Stimulated activated CD4-positive, alpha-beta T cell treated with anti-CD3 and anti-CD28 coated beads, Interleukin-4, amount 100 ng/mL, for 1 hour (primary cell): ENCODE results near the gene HOTAIR.

Experiments
- DNase-seq: peaks from one replicate; pipeline ENCODE4 v3.0.0-alpha.2; 2020

The HOTAIR gene

DNA sequence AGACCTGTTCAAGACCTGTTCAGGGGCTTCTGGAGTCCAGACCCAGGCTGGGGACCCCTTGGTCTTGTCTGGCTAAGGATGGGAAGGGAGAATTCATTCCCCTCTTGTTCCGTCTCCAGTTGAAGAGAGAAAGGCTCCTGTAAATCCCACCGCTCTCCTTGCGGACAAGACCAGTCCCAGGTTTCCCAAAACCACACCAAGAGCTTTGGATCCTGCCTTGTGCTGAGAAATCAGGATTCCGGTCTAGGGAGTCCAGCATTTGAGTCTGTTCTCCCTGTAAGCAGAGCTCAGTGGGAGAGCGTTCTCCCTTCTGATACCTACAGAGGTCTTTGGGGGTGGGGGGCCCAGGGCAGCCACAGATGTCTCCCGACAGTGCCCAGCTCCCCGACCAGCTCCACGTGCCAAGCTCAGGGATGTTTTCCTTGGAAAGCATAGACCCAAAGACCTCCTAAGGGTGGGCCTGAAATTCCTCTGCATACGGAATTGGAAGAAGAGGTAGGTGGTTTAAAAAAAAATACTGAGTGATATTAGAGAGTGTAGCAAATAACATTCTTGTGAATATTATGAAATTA, 34.2 kb downstream of the HOTAIR start:
- DNase-seq, result no peak

DNA sequence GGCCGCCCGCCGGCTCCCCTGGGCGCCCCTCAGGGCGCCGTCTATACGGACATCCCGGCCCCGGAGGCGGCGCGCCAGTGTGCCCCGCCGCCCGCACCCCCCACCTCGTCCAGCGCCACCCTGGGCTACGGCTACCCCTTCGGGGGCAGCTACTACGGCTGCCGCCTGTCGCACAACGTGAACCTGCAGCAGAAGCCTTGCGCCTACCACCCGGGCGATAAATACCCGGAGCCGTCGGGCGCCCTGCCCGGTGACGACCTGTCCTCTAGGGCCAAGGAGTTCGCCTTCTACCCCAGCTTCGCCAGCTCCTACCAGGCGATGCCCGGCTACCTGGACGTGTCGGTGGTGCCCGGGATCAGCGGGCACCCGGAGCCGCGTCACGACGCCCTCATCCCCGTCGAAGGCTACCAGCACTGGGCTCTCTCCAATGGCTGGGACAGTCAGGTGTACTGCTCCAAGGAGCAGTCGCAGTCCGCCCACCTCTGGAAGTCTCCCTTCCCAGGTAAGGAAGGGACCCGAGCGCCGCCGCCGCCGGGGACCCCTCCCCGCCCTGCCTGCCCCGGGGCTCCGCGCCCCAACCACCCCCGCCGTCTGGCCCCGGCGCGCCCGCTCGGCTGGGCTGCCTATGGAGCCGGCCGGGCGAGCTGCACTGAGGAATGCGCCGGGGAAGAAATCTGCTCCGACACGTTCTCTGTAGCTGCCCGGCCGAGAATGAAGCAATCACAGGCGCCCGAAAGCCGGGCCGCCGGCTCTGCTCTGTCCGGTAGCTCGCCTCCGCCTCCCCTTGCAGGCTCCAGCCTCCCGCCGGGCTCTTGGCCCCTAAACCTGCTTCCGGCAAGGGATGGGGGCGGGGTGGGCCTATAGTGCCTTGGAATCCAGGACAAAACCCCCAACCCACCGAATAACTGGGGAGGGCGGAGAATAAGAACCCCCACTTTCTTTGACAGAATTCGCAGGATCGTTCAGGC, 35.3 kb downstream of the HOTAIR start:
- DNase-seq, result no peak

DNA sequence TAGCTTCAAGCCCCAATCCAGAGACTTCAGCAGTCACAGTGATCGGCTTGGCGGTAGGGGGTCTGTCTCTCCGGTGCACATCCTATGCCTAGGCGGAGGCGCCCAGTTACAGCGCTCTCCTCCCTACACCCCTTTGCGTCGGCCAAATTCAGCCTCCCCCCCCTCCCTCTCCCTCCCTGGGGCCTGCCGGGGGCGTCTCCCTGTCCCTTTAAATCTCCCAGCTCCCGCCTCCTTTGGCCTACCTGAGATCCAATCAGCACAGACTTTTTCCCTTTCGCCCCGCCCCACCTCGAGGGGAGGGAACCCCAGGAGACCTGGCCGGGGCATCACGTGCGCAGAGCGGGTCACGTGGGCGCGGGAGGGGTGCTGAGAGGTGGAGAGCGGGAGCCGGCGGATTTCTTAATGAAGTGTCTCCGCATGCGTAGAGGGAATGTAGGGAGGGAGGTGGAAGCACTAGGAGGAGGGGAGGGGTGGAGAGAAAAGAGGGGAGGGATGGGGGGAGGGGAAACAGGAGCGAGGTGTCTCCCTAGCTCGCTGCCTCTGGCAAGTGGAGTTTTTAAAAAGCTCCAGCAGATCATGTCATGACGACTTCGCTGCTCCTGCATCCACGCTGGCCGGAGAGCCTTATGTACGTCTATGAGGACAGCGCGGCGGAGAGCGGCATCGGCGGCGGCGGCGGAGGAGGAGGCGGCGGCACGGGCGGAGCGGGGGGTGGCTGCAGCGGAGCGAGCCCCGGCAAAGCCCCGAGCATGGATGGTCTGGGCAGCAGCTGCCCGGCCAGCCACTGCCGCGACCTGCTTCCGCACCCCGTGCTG, 36.2 kb downstream of the HOTAIR start, which contains the start of gene HOXC13:
Gene HOXC13, plus strand, starts transcription at position 506 of the 815 bp plus-strand sequence. Its CDS starts 76 bp downstream, at position 582.
- peak; percentile 59 for DNase-seq

DNA sequence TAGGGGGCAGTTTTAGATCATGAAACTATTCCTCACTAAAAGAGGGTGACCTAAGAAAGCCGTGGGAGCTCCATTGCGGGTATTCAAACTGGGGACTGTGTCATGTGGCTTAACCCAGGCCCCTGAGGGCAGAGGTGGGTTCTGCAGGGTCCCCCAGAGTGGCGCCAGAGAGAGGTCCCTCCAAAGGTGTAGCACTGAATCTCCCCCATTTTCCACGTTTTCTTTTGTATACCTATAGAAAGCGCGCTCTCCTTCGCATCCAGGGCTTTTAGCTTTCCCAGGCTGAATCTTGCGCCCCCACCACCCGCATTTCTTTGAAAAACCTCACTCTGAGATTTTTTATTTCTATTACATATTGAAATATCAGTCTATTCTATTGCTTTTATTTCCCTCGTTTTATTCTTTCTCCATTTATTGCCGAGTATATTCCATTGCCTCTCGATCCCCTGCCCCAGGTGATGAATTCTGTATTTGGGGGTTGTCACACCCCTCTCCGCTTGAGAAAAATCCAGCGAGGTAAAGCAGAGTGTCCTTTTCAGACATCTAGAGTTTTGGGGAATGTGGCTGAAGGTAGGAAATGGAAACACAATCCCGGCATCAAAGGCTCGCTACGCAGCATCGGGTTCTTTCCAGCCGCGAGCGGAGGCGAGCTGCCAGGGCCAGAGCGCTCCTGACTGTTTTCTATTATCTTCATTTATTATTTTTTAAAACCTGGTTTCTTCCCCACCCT, 37.0 kb downstream of the HOTAIR start:
- DNase-seq, result no peak

GRCh38 chr12:53937099-53937498, 37.7 kb downstream of the HOTAIR start:
- no peak for DNase-seq

DNA sequence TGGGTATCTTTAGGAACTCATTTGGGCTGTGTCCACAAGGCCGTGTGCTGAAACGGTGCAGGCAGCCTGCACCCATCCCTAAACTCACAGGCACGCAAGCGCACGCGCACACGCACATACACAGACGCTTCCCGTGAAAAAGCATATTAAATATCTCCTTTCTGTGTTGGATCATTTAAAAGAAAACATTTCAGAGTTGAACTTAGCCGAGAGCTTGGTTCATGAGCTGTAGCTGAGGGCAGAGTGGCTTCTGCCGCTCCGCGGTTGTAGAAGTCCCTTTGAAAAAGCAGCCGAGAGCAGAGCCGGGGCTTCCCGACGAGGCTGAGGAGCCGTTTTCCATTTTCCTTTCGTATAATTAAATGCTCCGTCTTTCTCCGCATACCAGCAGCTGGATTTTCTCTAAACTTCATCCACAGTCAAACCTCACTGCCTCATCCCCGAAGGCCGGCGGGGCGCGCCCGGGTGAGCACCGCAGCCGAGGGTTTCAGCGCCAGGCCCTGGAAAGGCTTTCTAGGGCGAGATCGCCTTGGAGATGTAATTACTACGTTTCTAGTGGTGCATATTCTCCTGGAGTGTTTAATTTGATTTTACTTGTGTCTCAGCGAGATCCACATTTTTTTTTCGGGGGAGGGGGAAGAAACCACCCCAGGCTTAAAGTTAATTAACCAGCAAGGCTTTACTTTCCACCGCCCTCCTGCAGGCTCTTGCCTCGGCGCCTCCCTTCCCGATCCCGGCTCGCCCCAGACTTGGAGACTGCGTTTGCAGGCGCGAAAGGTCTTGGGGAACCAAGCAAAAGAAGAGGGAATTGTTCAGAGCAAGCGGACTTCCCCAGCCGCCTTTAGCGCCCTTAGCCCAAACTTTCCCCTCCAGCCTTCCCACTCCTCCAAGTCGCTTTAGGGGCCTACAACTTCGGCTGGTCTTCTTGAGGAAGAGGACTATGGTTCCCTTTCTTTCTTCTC, 39.1 kb downstream of the HOTAIR start:
- no peak for DNase-seq

DNA sequence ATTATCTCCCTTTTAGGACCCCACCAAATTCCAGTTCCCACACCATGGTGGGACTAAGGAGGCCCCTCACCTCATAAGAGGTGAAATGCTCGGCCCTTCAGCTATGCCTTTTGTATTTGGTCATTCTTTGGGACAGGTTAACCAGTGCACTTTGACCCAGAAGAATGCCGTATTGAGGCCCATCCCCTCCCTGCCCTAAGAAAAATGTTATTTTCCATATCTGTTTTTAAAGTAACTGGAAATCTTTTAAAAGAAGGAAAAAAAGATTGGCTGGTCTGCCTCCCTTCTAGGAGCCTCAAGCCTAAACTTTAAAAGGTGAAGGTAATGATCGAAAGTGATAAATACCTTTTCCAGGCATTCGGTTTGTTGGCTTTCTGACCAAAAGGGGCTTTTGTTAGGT, 41.8 kb downstream of the HOTAIR start:
- DNase-seq, result no peak

GRCh38 chr12:53931844-53932581, 42.7 kb downstream of the HOTAIR start:
- no peak for DNase-seq

DNA sequence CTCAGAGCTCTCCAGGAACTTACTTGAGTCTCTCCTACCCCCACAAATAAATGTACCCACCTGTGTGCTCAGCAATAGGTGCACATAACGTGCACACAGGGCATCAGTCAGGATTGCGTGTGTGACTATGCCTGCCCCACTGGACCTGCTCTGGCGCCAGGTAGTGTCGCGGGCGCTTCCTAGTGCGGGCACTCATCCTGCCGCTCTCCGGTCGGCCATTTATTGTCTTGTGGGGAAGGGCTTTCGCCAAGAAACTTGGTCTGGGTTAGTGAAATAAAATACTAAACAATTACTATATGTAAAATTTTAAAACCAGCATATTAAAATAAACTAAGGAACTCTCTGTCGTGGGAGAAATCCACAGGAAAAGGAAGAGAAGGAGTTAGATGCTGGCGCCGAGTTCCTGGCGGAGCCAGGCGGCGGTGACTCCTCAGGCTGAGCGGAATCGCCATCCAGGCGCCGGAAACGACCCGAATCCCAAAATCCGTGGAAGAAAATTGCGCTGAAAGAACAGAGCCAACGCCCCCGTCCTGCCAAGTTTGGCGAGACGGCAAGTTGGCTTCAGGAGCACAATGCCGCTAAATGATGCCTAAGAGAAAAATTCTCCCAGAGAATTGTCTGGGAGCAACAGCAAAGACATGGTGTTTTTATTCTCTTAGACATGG, 44.0 kb downstream of the HOTAIR start:
- no peak for DNase-seq

DNA sequence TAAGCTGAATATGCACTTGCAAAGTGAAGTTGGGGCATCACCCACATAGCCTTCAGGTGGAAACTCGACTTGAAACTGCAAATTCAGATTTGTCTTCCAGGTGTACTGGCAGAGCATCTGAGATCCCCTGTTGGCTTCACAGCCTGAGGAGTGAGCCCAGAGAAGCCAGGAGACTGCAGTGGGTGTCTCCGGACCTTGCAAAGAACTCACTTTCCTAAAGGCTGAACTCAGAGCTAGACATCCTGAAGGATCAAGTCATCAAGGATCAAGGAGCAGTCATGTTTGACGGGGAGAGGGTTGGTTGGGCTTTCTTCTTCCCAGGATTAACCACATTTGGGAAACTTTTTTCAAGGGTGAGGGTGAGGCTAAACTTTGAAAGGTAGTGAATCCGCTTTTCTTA, 45.2 kb downstream of the HOTAIR start:
- DNase-seq, result no peak

DNA sequence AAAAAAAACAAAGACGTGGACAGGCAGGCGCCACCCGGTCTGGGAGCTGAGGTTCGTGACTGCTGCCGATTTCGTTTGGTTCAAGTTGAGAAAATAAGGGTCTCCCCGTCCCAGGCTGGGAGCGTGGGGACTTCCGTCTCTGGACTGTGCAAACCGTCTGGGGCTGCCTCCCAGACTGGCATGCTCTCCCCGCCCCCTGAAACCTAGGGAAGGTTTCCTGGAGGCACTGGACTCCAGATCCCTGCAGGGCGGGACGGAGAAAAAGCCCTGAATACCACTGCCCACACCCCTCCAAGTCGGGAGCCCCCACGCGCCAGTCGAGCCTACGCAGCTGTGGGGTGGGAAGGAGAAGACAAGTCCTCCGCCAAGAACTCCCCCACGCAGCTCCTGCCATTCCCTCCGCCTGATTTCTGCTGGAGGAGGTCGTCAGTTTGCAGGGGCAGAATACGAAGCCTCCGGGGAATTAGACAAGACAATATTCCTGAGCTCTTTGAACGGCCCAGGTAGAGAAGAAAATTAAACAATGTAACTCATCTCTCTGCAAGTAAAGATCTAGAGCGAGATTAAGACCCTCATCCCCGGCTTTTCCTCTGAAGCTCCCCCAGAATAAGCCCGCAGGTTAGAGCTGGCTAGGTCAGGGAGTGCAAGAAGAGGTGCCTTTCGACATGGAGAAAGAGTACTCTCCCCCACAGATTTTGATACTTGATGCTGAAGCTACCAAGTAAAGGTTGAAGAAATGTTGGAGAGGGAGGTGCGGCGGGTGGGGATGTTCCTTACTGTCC, 46.5 kb downstream of the HOTAIR start:
- DNase-seq, result no peak

DNA sequence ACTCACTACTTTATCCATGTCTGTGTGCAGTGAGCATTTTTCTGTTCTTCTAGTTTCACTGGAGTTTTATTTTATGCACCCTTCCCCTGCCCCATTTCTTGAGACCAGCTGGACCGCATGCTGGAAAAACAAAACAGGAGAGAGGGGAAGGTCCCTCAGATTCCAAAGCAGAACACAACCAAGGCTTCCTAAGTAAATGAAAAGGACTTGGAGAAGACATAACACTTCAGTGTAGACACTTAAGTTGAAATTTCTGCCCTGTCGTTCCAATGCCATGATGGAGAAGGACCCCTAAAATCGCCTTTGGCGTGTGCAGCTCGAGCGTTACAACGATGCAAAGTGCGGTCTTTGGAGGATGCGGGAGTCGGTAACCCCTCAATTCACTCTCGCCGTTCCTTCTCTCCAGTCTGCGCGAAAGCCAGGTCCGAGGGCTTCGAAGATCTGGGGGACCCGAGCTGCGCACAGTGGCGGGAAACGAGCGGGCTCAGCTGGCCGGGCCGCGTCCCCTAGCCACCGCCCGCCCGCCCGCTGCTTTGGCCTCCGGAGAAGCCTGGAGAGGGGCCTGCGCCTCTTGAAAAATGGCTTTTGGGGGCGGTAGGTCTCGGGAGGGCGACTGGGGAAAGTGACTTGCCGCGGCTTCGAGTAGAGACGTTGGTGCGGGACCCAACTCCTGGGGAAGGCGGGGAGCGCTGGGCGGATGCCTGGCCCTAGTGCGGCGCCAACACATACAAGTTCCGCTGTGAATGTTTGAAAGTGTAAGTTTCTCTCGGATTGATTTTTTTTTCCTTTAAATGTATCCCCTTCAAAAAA, 47.3 kb downstream of the HOTAIR start:
- no peak for DNase-seq

DNA sequence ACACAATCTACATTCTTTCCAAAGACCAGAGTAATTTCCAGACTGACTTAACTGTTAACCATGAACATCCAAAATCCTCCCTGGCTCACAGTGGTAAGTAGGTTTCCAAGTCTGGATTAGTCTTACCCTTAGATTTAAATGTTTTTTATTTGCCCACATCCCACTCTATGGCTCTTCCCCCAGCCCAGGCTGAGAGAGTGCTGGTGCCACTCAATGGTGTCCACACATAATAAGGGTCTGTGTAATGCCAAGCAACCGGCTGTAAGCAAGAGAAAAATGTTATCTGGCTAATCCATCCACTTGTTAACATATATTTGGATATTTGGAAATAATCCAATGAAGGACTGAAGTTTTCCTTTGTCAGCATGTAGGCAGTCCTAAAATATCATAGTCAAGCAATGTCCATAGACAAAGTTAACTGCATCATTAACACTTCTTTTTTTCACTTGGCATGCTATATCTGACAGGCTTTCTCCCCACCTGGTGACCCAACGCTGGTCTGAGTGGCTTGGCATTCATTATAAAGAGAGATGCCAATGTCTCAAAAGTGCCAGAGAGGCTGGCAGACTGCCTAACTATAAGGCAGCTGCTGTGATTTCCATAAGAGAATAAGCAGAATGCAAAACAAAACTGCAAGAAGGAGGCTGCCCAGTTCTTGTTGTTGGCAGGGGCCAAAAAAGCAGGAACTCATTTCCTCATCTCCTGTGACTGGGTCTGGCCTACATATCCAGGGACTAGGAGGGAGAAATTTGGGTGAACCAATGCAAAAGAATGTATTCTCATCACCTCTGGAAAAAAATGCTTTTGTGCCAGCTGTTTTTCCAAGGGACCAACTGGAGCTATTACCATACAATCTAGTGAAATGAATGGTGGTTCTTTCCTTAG, 50.0 kb downstream of the HOTAIR start:
- no peak for DNase-seq

DNA sequence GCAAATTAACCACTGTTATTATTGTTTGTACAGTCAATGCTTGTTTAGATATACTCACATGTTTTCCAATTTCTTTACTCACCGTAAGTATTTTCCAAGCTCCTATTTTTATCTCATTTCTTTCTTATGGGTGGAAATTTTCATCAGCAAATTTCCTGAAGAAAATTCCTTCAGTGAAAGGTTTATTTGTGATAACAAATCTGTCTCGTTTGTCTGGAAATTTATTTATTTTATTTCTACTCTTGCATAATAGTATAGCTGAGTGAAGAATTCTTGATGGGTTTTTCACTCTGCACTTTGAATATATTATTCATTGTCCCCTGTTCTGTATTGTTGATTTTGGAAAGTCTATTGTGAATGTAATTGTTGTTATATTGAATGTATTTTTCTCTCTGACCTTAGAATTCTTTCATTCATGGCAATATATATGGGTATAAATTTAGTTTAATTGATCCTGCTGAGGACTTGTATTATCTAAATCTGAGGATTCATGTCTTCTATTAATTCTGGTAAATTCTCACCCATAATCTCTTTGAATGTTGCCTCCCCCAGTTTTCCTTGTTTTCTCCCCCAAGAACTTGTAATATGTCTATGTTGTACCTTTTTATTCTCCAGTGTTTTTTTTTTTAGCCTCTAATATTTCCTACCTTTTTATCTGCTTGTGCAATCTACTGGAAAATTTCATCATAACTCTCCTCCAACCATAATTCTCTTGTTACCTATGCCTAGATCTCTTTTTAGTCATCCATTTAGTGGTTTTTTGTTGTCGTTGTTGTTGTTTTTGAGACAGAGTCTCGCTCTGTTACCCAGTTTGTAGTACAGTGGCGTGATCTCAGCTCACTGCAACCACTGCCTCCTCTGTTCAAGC, 57.7 kb downstream of the HOTAIR start:
- DNase-seq, result no peak
